DLD1 (cell line): ENCODE results near the gene PCDHB5.
"Not testable (repeated sequence)": the region's sequence is repeated elsewhere in the genome, so short reads cannot be mapped to it uniquely, and the experiment has no call there.

Experiments
- in situ Hi-C: cut with HindIII; loops from 2 replicates; pipeline ENCODE4 v1.10.0; 2017; ENCODE audit warnings: low sequenced_read_pairs

The PCDHB5 gene

DNA sequence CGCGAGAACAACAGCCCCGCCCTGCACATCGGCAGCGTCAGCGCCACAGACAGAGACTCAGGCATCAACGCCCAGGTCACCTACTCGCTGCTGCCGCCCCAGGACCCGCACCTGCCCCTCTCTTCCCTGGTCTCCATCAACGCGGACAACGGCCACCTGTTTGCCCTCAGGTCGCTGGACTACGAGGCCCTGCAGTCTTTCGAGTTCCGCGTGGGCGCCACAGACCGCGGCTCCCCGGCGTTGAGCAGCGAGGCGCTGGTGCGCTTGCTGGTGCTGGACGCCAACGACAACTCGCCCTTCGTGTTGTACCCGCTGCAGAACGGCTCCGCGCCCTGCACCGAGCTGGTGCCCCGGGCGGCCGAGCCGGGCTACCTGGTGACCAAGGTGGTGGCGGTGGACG lies 16.6 kb downstream of the PCDHB5 start:
- in situ Hi-C loops: not testable (repeated sequence)

DNA sequence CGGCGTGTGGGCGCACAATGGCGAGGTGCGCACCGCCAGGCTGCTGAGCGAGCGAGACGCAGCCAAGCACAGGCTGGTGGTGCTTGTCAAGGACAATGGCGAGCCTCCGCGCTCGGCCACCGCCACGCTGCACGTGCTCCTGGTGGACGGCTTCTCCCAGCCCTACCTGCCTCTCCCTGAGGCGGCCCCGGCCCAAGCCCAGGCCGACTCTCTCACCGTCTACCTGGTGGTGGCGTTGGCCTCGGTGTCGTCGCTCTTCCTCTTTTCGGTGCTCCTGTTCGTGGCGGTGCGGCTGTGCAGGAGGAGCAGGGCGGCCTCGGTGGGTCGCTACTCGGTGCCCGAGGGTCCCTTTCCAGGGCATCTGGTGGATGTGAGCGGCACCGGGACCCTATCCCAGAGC lies 17.1 kb downstream of the PCDHB5 start:
- in situ Hi-C loops: not testable (repeated sequence)

DNA sequence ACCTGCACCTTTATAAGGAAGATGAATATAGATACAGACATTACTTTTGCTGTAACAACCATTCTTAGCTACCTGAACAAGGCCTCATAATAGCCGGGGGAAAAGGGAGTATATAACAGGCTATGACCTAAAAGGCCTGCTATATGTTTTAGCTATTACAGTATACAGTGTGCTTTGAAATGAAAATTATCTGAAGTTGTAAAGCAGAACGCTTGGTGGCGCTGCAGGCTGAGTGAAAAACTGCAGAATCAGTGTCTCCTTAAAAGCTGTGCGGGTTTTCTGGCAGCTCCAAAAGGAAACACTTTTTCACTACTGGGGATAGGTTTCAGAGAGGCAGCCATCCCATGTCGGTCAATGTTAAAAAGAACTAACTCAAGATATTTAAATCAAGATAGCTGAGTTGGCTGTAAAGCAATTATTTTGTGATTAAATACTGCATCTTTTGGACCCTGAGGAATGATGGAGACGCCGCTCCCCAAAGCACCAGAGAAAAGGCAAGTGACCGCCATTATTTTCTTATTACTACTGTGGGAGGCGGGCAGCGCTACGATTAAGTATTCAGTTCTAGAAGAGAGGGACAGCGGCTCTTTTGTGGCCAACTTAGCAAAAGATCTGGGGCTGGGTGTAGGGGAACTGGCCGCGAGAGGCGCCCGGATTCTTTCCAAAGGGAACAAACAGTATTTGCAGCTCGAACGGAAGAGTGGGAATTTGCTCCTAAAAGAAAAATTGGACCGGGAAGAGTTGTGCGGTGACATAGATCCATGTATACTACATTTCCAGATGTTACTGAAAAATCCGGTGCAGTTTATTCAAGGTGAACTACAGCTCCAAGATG lies 20.8 kb downstream of the PCDHB5 start:
- in situ Hi-C loops: no loop called here

DNA sequence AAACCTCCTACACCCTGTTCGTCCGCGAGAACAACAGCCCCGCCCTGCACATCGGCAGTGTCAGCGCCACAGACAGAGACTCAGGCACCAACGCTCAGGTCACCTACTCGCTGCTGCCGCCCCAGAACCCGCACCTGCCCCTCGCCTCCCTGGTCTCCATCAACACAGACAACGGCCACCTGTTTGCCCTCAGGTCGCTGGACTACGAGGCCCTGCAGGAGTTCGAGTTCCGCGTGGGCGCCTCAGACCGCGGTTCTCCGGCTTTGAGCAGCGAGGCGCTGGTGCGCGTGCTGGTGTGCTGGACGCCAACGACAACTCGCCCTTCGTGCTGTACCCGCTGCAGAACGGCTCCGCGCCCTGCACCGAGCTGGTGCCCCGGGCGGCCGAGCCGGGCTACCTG lies 22.4 kb downstream of the PCDHB5 start:
- in situ Hi-C loops: not testable (repeated sequence)

GRCh38 chr5:141157901-141158300 lies 22.9 kb downstream of the PCDHB5 start:
- in situ Hi-C loops: not testable (repeated sequence)

DNA sequence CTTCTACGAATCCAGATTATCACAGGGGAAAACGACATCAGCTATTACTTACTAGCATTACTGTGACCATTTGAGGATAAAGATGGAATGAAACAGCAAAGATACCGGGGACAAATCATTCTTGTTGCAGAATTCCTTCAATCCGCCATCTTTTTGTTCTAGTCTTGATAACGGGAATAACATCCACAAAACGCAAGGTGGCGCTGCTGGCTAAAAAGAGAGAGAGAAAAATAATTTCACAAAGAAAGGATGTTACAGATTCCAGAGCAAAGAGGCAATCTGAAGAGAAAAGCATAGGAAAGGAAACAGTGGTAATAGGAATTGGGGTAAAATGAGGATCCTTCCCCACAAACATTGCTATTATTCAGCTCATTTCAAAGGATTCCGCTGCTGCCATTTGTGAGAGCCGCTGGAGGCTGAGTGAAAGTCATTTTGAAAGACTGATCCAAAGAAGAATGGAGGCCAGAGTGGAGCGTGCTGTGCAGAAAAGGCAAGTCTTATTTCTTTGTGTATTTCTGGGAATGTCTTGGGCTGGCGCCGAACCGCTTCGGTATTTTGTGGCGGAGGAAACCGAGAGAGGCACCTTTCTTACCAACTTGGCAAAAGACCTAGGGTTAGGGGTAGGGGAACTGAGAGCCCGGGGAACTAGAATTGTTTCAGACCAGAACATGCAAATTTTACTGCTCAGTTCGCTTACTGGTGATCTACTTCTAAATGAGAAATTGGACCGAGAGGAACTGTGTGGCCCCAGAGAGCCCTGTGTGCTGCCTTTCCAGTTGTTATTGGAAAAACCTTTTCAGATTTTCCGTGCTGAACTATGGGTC lies 37.6 kb downstream of the PCDHB5 start, which contains the start of gene PCDHB7:
TSS of gene PCDHB7 (plus strand) at position 264 of the 824 bp plus-strand sequence. CDS start at position 456, 192 bp downstream.
- in situ Hi-C loops: no loop called here

- in situ Hi-C loops: not testable (repeated sequence)
Measured at GRCh38 chr5:141174291-141175104, 39.5 kb downstream of the PCDHB5 start.

DNA sequence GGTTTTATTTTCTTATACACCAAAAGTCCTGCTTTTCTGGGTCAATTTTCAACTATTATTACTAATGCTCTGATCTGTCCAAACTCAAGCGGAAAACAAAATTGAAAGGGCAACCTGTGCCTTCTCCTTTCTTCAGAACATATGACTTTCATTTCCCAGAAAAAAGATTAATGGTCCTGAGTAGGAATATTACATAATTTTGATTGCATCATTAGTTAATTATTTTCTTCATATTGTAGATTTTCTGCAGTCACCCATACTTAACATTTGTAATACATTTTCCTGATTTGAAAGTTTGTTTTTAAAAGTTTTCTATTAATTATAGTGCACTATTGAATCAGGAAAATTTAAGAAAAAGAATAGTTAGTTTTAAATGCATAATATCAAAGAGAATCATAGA lies 40.9 kb downstream of the PCDHB5 start:
- in situ Hi-C loops: no loop called here

DNA sequence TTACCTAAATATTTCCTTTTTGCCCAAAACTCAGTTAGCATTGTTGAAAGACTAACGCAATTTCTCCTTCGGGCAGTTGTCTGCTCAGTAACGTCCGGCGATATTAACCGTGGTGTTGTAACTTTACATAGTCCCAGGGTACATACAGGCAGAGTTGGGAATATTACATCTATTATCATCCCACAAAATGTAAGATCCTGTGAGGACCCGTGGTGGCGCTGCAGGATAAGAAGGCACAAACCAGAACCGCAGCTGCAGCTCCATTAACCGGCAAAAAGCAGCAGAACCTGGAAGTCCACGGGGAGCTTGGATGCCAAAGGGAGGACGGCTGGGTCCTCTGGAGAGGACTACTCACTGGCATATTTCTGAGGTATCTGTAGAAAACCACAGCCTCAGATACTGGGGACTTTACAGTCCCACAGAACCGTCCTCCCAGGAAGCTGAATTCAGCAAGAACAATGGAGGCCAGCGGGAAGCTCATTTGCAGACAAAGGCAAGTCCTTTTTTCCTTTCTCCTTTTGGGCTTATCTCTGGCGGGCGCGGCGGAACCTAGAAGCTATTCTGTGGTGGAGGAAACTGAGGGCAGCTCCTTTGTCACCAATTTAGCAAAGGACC lies 42.7 kb downstream of the PCDHB5 start, which contains the start of gene PCDHB8:
TSS of gene PCDHB8 (plus strand) at position 214 of the 615 bp plus-strand sequence. CDS start at position 459, 245 bp downstream.
- in situ Hi-C loops: not testable (repeated sequence)

DNA sequence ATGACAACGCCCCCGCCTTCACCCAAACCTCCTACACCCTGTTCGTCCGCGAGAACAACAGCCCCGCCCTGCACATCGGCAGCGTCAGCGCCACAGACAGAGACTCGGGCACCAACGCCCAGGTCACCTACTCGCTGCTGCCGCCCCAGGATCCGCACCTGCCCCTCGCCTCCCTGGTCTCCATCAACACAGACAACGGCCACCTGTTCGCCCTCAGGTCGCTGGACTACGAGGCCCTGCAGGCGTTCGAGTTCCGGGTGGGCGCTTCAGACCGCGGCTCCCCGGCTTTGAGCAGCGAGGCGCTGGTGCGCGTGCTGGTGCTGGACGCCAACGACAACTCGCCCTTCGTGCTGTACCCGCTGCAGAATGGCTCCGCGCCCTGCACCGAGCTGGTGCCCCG lies 44.4 kb downstream of the PCDHB5 start:
- in situ Hi-C loops: not testable (repeated sequence)

DNA sequence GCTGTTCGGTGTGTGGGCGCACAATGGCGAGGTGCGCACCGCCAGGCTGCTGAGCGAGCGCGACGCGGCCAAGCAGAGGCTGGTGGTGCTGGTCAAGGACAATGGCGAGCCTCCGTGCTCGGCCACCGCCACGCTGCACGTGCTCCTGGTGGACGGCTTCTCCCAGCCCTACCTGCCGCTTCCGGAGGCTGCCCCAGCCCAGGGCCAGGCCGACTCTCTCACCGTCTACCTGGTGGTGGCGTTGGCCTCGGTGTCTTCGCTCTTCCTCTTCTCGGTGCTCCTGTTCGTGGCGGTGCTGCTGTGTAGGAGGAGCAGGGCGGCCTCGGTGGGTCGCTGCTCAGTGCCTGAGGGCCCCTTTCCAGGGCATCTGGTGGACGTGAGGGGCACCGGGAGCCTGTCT lies 44.9 kb downstream of the PCDHB5 start:
- in situ Hi-C loops: not testable (repeated sequence)

GRCh38 chr5:141180313-141180712 lies 45.3 kb downstream of the PCDHB5 start:
- in situ Hi-C loops: no loop called here

GRCh38 chr5:141182248-141182647 lies 47.2 kb downstream of the PCDHB5 start, which contains the start of gene PCDHB16:
PCDHB16 (plus strand) TSS chr5:141182387; CDS start chr5:141182560, 173 bp downstream.
- in situ Hi-C loops: no loop called here

DNA sequence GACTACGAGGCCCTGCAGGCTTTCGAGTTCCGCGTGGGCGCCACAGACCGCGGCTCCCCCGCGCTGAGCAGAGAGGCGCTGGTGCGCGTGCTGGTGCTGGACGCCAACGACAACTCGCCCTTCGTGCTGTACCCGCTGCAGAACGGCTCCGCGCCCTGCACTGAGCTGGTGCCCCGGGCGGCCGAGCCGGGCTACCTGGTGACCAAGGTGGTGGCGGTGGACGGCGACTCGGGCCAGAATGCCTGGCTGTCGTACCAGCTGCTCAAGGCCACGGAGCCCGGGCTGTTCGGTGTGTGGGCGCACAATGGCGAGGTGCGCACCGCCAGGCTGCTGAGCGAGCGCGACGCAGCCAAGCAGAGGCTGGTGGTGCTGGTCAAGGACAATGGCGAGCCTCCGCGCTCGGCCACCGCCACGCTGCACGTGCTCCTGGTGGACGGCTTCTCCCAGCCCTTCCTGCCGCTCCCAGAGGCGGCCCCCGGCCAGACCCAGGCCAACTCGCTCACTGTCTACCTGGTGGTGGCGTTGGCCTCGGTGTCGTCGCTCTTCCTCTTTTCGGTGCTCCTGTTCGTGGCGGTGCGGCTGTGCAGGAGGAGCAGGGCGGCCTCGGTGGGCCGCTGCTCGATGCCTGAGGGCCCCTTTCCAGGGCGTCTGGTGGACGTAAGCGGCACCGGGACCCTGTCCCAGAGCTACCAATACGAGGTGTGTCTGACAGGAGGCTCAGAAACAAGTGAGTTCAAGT lies 49.3 kb downstream of the PCDHB5 start:
- in situ Hi-C loops: not testable (repeated sequence)

- in situ Hi-C loops: no loop called here
Measured at GRCh38 chr5:141186897-141187512, 52.0 kb downstream of the PCDHB5 start, which contains the start of gene PCDHB9. PCDHB9 (plus strand) TSS chr5:141187161; CDS start chr5:141187319, 158 bp downstream.
